ENCODE data around the gene KIF26A.

- TF ChIP-seq BHLHE40 (IDR thresholded peaks at IDR 0.05; ENCODE audit: low read depth, low read length) (no peak), CTCF (conservative IDR thresholded peaks at IDR 0.05; ENCODE audit: low read depth, low read length) (no peak), USF2 (IDR thresholded peaks at IDR 0.05; ENCODE audit: low read depth, low read length) (no peak), POLR2A (IDR thresholded peaks at IDR 0.05; ENCODE audit: low read depth, low read length) (no peak), CHD1 (IDR thresholded peaks at IDR 0.05; ENCODE audit: low read depth, low read length) (no peak), CEBPB (IDR thresholded peaks at IDR 0.05; ENCODE audit: low read depth, low read length) (no peak), MXI1 (IDR thresholded peaks at IDR 0.05; ENCODE audit: borderline replicate concordance, low read depth, low read length) (no peak)
Measured at GRCh38 chr14:104099096-104100041, 39.0 kb upstream of the KIF26A start.

Data from IMR-90 (cell line).